K562 (cell line): ENCODE measurements around the gene PTPRG. TPM values are rescaled to one million over a fixed set of nuclear protein-coding genes. Genes with fewer than 3 reads are reported as not detected.

Source experiments
- ATAC-seq: fragments of 200-7000 bp; cut with Tn5 transposase; 3 replicates; pipeline ENCODE4 v1.9.1; 2020; ENCODE audit warnings: moderate library complexity
- BruUV-seq: library from RNA; stranded (reverse); fragments of 400-500 nt; replicated peaks from 2 replicates; lab custom pipeline; 2021; lab: Mats Ljungman, UMichigan
- CTCF ChIA-PET: fragments of 300-600 bp; formaldehyde crosslinking; extraction: SDS; loops from one replicate; lab custom pipeline; 2021; ENCODE audit warnings: low intra/inter-chr PET ratio; lab: Yijun Ruan, JAX
- POLR2A ChIA-PET: fragments of 300-600, 350-650 bp; sonication (Branson Sonifier 250); formaldehyde crosslinking; extraction: SDS; loops from one replicate; lab custom pipeline; 2021; ENCODE audit warnings: antibody characterized with exemption, inconsistent platforms; lab: Yijun Ruan, JAX
- DNase-seq, 4 experiments: peaks; one replicate each; pipeline versions ENCODE4 v3.0.0 to v3.0.0-alpha.2; 2011 to 2018; ENCODE audit warnings: low spot score in 3 of 4, mixed read lengths in 3 of 4; ENCODE audit errors: extremely low read depth in 1 of 4
- FAIRE-seq: peaks from 2 replicates; lab custom pipeline; 2011; peaks lifted over from hg19 to GRCh38; lab: Jason Lieb, UNC
- H2AFZ ChIP-seq: 2 replicates; pipeline ENCODE4 v1.6.0; 2011; ENCODE audit warnings: low read depth, low read length, control low read depth, inconsistent platforms
- H3K27ac ChIP-seq: fragments of 200-600 bp; 3 replicates; pipeline ENCODE4 v1.8.0; 2011; ENCODE audit warnings: low read depth, mild to moderate bottlenecking, control low read depth, inconsistent platforms, low read length, moderate library complexity, mixed read lengths; ENCODE audit errors: extremely low read depth
- H3K27me3 ChIP-seq, 2 experiments: fragments of 300-600 bp in 1 of 2; 2 replicates in 1 of 2; 3 replicates in 1 of 2; pipeline versions ENCODE4 v1.6.0 to v1.8.0; 2011; ENCODE audit warnings: inconsistent platforms in 2 of 2, low read length in 2 of 2, mild to moderate bottlenecking in 1 of 2, mixed read lengths in 1 of 2, moderate library complexity in 1 of 2; ENCODE audit not compliant: control insufficient read depth in 2 of 2, insufficient read depth in 2 of 2
- H3K36me3 ChIP-seq: fragments of 300-600 bp; 3 replicates; pipeline ENCODE4 v1.8.0; 2011; ENCODE audit warnings: mild to moderate bottlenecking, low read length, inconsistent platforms; ENCODE audit not compliant: control insufficient read depth, insufficient read depth
- H3K4me1 ChIP-seq, 2 experiments: fragments of 200-600 bp in 1 of 2; replicated peaks in 1 of 2; 2 replicates in 1 of 2; 3 replicates in 1 of 2; pipeline versions ENCODE4 v1.5.1 to v1.8.0; 2011; ENCODE audit warnings: inconsistent platforms in 2 of 2, low read length in 2 of 2, mild to moderate bottlenecking in 1 of 2, mixed read lengths in 1 of 2, moderate library complexity in 1 of 2; ENCODE audit not compliant: control insufficient read depth in 2 of 2, insufficient read depth in 2 of 2
- H3K4me2 ChIP-seq: 2 replicates; pipeline ENCODE4 v1.6.1; 2011; ENCODE audit warnings: low read length, control low read depth, inconsistent platforms, mixed read lengths; ENCODE audit not compliant: insufficient read depth
- H3K4me3 ChIP-seq: fragments of 200-600 bp; sonication (generic), shearing (Covaris generic); 2 replicates; pipeline ENCODE4 v1.5.1; 2016; ENCODE audit warnings: control low read depth, inconsistent platforms
- H3K79me2 ChIP-seq: fragments of 200-600 bp; 3 replicates; pipeline ENCODE4 v1.8.0; 2011; ENCODE audit warnings: low read length, inconsistent platforms; ENCODE audit not compliant: control insufficient read depth, insufficient read depth
- H3K9ac ChIP-seq, 2 experiments: 2 replicates each; pipeline versions ENCODE4 v1.6.0 to v1.6.1; 2011; ENCODE audit warnings: low read depth in 2 of 2, low read length in 2 of 2, control low read depth in 1 of 2, inconsistent platforms in 1 of 2, mild to moderate bottlenecking in 1 of 2, mixed read lengths in 1 of 2; ENCODE audit not compliant: insufficient read depth in 1 of 2
- H3K9me1 ChIP-seq: one replicate; pipeline ENCODE4 v1.6.0; 2011; ENCODE audit warnings: inconsistent platforms, mild to moderate bottlenecking, low read length, moderate library complexity; ENCODE audit not compliant: control insufficient read depth, insufficient read depth
- H3K9me3 ChIP-seq: replicated peaks from 2 replicates; pipeline ENCODE4 v1.5.1; 2011; ENCODE audit warnings: low read depth, low read length, inconsistent platforms; ENCODE audit not compliant: control insufficient read depth, insufficient read depth
- H4K20me1 ChIP-seq: replicated peaks from 2 replicates; pipeline ENCODE4 v1.6.1; 2011; ENCODE audit warnings: low read length, inconsistent platforms, mixed read lengths; ENCODE audit not compliant: control insufficient read depth, insufficient read depth
- CREBBP ChIP-seq: IDR thresholded peaks from one replicate; pipeline ENCODE4 v1.6.1; 2012; ENCODE audit warnings: low read depth, mild to moderate bottlenecking, control low read depth, inconsistent platforms, low read length
- NFYB ChIP-seq: IDR thresholded peaks from 2 replicates; pipeline ENCODE4 v1.6.1; 2011; ENCODE audit warnings: mild to moderate bottlenecking, moderate library complexity; ENCODE audit not compliant: insufficient read length; ENCODE audit errors: extremely low read depth
- PKNOX1 ChIP-seq: fragments of 450-650 bp; IDR thresholded peaks from 2 replicates; pipeline ENCODE4 v1.6.1; 2016
- USF2 ChIP-seq: sonication (generic); formaldehyde crosslinking; IDR thresholded peaks from 2 replicates; pipeline ENCODE4 v1.5.0; 2020; ENCODE audit warnings: missing genetic modification reagents
- WGBS: fragments of 100-300 bp; shearing (Covaris generic); methylation state at CpG from one replicate; pipeline ENCODE4 v1.1.6; 2016; ENCODE audit warnings: low coverage, mixed read lengths; ENCODE audit not compliant: insufficient coverage; ENCODE audit errors: missing lambda C conversion rate; 5-methylcytosine and 5-hydroxymethylcytosine counted together
- in situ Hi-C: fragments of 300-500 bp; cut with MboI; formaldehyde crosslinking; loops from 4 replicates; pipeline ENCODE4 v1.15.0; 2018; ENCODE audit warnings: inconsistent platforms, mixed read lengths
- intact Hi-C: fragments of 100-400 bp; cut with micrococcal nuclease; formaldehyde crosslinking; loops from 2 replicates; pipeline ENCODE4 v1.14.2; 2022
- polyA plus RNA-seq, 8 experiments: library from polyadenylated mRNA; depleted of rRNA in 4 of 8; stranded (reverse) in 5 of 8; unstranded in 3 of 8; fragments of >200 nt; fragmentation: Nextera tagmentation in 2 of 8; fragmentation: Illumina TruSeq in 1 of 8; extraction: Ambion mirVana in 2 of 8; extraction: Trizol in 1 of 8; gene quantifications; 2 replicates each; pipeline versions ENCODE4 v1.2.1 to v1.2.3, GENCODE V29; 2011 to 2014; ENCODE audit warnings: inconsistent platforms in 1 of 8, missing spikeins in 1 of 8
- total RNA-seq, 7 experiments: library from RNA; depleted of rRNA in 6 of 7; stranded (reverse); fragments of >200 nt in 6 of 7; fragmentation: Illumina TruSeq in 2 of 7; extraction: Trizol in 2 of 7; gene quantifications; 2 replicates each; pipeline versions ENCODE4 v1.2.1 to v1.2.3, GENCODE V29; 2011 to 2021; ENCODE audit warnings: low replicate concordance in 1 of 7
- TF ChIP-seq, protein P1 (sequence below): sonication (generic); formaldehyde crosslinking; IDR thresholded peaks from 2 replicates; pipeline ENCODE4 v1.9.0; 2022; ENCODE audit warnings: mild to moderate bottlenecking, missing genetic modification reagents

Gene PTPRG
- total and polyA plus RNA-seq, 9 of the 15 experiments (the other 6 are each of a cell fraction or from before 2014, with no cell fraction given) = 0.16 TPM; not detected in 8

- intact Hi-C loops = no loop called here
- H3K4me1 ChIP-seq = no peaks in the 10 kb centered on the region
- H3K36me3 ChIP-seq = no peaks in the 10 kb centered on the region
- no peak overlapping the region for H3K4me2 ChIP-seq
- ChIA-PET CTCF (no interaction called here), POLR2A (no interaction called here)
- TF ChIP-seq, protein P1, sequence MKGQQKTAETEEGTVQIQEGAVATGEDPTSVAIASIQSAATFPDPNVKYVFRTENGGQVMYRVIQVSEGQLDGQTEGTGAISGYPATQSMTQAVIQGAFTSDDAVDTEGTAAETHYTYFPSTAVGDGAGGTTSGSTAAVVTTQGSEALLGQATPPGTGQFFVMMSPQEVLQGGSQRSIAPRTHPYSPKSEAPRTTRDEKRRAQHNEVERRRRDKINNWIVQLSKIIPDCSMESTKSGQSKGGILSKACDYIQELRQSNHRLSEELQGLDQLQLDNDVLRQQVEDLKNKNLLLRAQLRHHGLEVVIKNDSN (CRISPR knock-in tag) = peak; percentile 52
- TF ChIP-seq CREBBP = no peak
- TF ChIP-seq USF2 (CRISPR knock-in tag) = peak; percentile 22; the same call in 1 of the 2 replicates
- TF ChIP-seq PKNOX1 = no peak
- peak; percentile 53 for TF ChIP-seq NFYB
- no peaks in the 10 kb centered on the region for H3K9me1 ChIP-seq
- H2AFZ ChIP-seq = no peak overlapping the region
- H4K20me1 ChIP-seq = no peaks in the 10 kb centered on the region
- no peaks in the 10 kb centered on the region for H3K27me3 ChIP-seq
- WGBS = 0% methylated on average over 2 of the region's 2 CpGs
- H3K4me3 ChIP-seq = no peak overlapping the region
- H3K9ac ChIP-seq = no peak overlapping the region
- no peak overlapping the region for H3K27ac ChIP-seq
- no peak for DNase-seq
- H3K9me3 ChIP-seq = no peaks in the 10 kb centered on the region
- BruUV-seq = no TSS peak
- in situ Hi-C loops = no loop called here
- no peak for ATAC-seq
- no peak for FAIRE-seq
- H3K79me2 ChIP-seq = no peaks in the 10 kb centered on the region
These were observed 83.8 kb downstream of the PTPRG start for GRCh38 chr3:61645148-61645547.
